HG03442 (cell line): Measurements from ENCODE around the gene FABP1.

ENCODE experiments used
- ATAC-seq: cut with Tn5 transposase; IDR thresholded peaks from one replicate; pipeline ENCODE4 v1.9.1; 2021; ENCODE audit warnings: mild to moderate bottlenecking, moderate library complexity; ENCODE audit not compliant: unreplicated experiment

FABP1 gene

DNA sequence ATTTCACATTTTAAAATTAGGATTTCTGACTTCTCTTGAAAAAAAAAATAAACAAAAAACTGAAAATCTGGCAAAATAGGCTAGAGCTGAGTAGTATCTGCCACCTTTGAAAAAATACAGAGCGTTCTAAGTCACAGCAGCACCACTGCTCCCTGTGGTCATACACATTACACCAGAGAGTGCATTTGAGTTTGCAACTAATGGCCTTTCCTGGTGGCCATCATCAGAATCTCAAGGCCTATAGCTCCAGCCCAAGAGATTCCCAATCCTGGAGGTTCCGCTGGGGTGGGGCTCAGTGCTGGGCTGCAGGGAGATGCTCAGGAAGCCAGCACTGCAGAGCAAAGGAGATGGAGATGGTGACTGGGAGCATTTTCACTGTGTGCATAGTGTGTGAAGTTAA is 42.8 kb downstream of the FABP1 start:
- no peak for ATAC-seq

DNA sequence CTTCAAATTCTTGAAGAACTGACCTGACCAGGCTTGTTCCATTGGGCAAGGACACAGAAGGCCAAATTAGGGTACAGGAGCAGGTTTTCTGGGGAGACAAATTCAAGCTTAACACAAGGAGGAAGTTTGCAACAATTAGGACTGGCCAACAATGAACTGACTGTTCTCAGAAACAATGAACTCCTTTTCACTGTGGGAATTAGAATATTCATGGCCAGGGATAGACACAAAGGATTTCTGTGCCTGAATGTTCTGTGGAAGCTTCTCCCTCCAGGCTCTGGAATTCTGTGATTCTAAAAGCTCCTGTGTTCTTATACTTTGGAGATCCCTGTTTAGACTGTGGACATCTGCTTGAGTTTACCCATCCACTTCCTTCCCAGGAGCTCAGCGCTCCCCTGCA is 45.1 kb downstream of the FABP1 start:
- ATAC-seq, result no peak

DNA sequence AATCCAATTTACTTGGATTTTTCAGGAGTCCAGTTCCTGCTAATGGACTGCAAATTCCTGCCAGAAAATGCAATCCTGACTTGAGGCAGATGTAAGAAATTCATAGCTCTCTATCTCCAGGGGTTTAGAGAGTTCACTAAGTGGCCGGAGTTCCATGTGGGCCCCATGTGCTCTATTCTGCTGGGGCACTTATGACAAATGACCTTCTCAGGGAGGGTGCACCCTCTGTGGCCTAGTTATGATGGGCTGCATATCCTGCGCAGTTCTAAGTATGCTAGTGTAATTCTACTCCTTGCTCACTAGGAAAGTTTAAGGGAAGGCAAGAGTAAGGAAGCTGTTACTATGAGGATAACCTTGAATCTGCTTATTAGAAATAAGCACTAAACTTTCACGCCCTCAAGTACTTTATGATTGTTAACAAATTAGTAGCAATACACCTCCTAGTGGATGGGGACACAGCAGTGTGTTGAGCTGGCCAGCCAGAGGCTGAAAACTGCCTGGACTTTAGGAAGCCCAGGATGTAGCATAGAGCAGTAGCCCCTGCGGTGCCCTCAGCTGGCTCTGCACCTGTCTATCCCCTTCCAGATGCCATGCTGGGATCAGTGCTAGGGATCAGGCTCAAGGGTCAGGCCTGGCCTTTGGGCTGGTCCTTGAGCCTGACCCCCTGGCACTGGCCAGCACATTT is 45.8 kb downstream of the FABP1 start:
- no peak for ATAC-seq

DNA sequence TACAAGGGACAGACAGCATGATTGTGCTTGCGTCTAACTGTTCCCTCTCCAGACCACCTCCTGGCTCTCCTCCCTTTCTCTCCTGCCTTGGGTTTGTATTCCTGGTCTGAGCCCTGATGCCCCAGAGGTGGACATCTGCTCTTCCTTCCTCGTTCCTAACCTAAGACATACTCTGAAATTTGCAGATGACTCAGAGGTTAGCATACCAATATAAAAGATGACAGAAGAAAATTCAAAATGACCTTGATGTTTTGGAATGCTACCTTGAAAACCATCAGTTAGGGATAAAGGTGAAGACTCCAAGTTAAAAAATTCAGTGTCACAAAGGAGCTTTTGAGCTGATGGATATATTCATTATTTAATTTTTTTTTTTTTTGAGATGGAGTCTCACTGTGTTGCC is 47.3 kb downstream of the FABP1 start:
- no peak for ATAC-seq

DNA sequence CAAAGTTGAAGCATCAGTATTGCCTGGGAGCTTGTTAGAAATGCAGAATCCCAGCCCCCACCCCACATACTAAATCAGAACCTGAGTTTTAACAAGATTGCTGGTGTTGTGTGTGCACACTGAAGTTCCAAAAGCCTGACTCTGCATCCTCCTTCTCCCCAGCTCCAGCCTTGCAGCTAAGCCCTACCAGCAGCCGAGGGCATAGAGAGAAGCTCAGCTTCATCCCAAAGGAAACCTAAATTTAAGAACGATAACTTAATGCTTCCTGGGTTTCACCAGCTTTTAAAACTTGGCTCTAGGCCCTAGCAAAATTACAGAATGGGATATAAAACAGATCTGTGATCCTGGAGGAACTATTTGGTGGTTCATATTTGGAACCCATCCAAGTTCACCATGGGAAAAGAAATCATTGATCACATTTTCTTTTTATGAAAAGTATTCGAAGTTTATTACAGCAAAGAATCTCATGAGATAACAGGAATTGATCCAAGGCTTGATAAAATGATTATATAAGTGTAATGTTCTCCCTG is 49.2 kb downstream of the FABP1 start:
- no peak for ATAC-seq

DNA sequence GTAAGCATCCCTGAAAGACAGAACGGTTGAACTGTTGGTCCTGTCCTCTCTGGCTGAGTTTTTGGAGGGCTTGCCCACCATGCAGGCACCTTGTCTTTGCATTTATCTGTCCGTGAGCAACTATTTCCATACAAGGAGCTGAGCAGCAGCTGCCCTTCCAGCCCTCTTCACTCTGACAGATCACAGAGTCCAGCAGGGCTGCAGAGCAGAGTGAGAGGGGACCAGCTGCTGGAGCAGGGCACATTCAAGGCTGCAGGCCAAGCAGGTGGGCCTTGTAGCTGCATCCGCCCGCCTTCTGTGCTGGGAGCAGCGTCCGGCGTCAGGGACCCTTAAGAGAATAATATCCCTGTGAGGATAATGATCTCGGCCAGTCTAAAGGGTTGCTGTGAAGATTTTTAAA is 50.8 kb downstream of the FABP1 start:
- no peak for ATAC-seq

DNA sequence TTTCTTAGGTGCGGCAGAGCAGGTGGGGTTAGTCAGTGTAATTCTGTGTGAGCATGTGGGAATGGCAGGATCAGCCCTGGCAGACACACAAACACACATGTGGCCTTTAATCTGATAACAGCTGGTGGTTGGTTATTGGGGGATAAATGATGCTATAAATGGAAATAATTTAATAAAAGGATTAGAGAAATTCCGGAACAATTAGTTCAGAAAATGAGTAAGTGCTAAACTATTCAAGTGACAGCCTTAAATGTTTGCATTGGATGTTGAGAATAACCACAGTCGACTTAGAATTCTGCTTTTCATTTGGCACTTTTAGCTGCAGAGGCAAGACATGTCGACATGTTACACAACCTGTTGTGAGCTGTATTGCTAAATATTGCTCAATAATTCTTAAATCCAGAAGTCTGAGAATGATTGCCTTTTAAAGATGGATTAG is 53.0 kb downstream of the FABP1 start:
- no peak for ATAC-seq

DNA sequence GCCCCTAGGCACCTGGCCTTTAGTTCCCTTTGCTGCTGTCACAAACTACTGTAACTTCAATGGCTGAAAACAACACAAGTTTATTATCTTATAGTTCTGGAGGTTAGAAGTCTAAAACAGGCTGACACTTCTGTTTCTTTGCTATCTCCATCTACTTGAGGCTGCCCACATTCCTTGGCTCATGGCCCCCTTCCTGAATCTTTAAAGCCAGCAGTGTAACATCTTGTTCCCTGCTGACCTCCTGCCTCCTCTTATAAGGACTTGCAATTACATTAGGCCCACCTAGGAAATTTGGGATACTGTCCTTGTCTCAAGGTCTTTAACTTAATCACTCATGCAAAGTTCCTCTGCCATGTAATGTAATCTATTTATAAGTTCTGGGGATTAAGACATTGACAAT is 53.7 kb downstream of the FABP1 start:
- no peak for ATAC-seq
